NT2/D1 (cell line): ENCODE results near the gene IFNGR2.

ENCODE experiments used
- DNase-seq: peaks from one replicate; pipeline ENCODE4 v3.0.0-alpha.2; 2011; ENCODE audit warnings: low read depth, low spot score
- H3K27me3 ChIP-seq: 2 replicates; pipeline ENCODE4 v1.6.0; 2011; ENCODE audit warnings: mild to moderate bottlenecking; ENCODE audit not compliant: insufficient read length, insufficient read depth
- H3K36me3 ChIP-seq: 2 replicates; pipeline ENCODE4 v1.6.1; 2011; ENCODE audit warnings: mild to moderate bottlenecking, low read length, mixed read lengths; ENCODE audit not compliant: insufficient read depth, insufficient read length
- H3K4me1 ChIP-seq: 2 replicates; pipeline ENCODE4 v1.5.1; 2011; ENCODE audit not compliant: insufficient read depth, insufficient read length
- H3K4me3 ChIP-seq: 2 replicates; pipeline ENCODE4 v1.5.1; 2011; ENCODE audit warnings: low read depth; ENCODE audit not compliant: insufficient read length
- H3K9ac ChIP-seq: 2 replicates; pipeline ENCODE4 v1.6.0; 2011; ENCODE audit warnings: low read depth; ENCODE audit not compliant: insufficient read length
- H3K9me3 ChIP-seq: 2 replicates; pipeline ENCODE4 v1.5.1; 2011; ENCODE audit warnings: mild to moderate bottlenecking, low read length; ENCODE audit not compliant: insufficient read depth
- SUZ12 ChIP-seq: IDR thresholded peaks from 2 replicates; pipeline ENCODE4 v1.6.1; 2011; ENCODE audit not compliant: insufficient read length, insufficient read depth; ENCODE audit errors: extremely low read depth
- YY1 ChIP-seq: IDR thresholded peaks from 2 replicates; pipeline ENCODE4 v1.6.1; 2011; ENCODE audit not compliant: insufficient read length, insufficient read depth
- ZNF274 ChIP-seq: IDR thresholded peaks from 2 replicates; pipeline ENCODE4 v1.6.1; 2011; ENCODE audit warnings: mild to moderate bottlenecking, low read depth, low read length

IFNGR2 gene

GRCh38 chr21:33428669-33429068 is 25.5 kb downstream of the IFNGR2 start:
- Histone ChIP-seq H3K36me3 (peaks cover 93% of the 10 kb centered on the region), H3K9me3 (no peaks in the 10 kb centered on the region), H3K4me1 (no peaks in the 10 kb centered on the region), H3K9ac (no peak overlapping the region), H3K27me3 (no peaks in the 10 kb centered on the region), H3K4me3 (no peak overlapping the region)
- DNase-seq = no peak
- TF ChIP-seq YY1 (no peak), SUZ12 (no peak), ZNF274 (no peak)

- Histone ChIP-seq H3K9me3 (no peaks in the 10 kb centered on the region), H3K4me3 (no peak overlapping the region), H3K36me3 (peaks cover 92% of the 10 kb centered on the region), H3K4me1 (no peaks in the 10 kb centered on the region), H3K27me3 (no peaks in the 10 kb centered on the region), H3K9ac (no peak overlapping the region)
- DNase-seq = no peak
- TF ChIP-seq ZNF274 (no peak), SUZ12 (no peak), YY1 (no peak)
Observed at GRCh38 chr21:33430858-33431257, 27.6 kb downstream of the IFNGR2 start.

DNA sequence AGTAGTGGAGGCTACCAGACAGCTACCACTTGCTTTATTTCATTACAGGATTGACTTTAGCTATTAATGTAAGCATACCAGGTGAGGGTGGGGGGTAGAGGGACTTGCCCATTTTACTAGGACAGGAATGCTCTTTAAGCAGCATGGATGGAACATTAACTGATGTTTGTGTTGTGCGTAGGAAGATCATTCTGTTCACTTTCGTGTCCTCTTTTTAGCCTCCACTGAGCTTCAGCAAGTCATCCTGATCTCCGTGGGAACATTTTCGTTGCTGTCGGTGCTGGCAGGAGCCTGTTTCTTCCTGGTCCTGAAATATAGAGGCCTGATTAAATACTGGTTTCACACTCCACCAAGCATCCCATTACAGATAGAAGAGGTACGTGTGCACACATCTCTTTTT is 29.3 kb downstream of the IFNGR2 start:
- no peaks in the 10 kb centered on the region for H3K4me1 ChIP-seq

GRCh38 chr21:33433001-33433400 is 29.8 kb downstream of the IFNGR2 start:
- H3K4me1 ChIP-seq = no peaks in the 10 kb centered on the region
- peaks cover 92% of the 10 kb centered on the region for H3K36me3 ChIP-seq
- no peaks in the 10 kb centered on the region for H3K9me3 ChIP-seq

More for the DNA sequence above, 29.3 kb downstream of the IFNGR2 start:
- H3K9me3 ChIP-seq = no peaks in the 10 kb centered on the region
- no peaks in the 10 kb centered on the region for H3K27me3 ChIP-seq
- H3K36me3 ChIP-seq = peaks cover 92% of the 10 kb centered on the region
- no peak for TF ChIP-seq YY1
- no peak for TF ChIP-seq ZNF274
- TF ChIP-seq SUZ12 = no peak
- no peak overlapping the region for H3K9ac ChIP-seq
- H3K4me3 ChIP-seq = no peak overlapping the region
- no peak for DNase-seq

GRCh38 chr21:33433425-33434114 is 30.4 kb downstream of the IFNGR2 start:
- no peaks in the 10 kb centered on the region for H3K4me1 ChIP-seq
- no peaks in the 10 kb centered on the region for H3K27me3 ChIP-seq
- H3K9me3 ChIP-seq = no peaks in the 10 kb centered on the region
- peaks cover 92% of the 10 kb centered on the region for H3K36me3 ChIP-seq
- TF ChIP-seq YY1 = no peak
- no peak for DNase-seq
- H3K4me3 ChIP-seq = no peak overlapping the region
- no peak overlapping the region for H3K9ac ChIP-seq

More at GRCh38 chr21:33433001-33433400, 29.8 kb downstream of the IFNGR2 start:
- DNase-seq = no peak
- Histone ChIP-seq H3K4me3 (no peak overlapping the region), H3K27me3 (no peaks in the 10 kb centered on the region), H3K9ac (no peak overlapping the region)
- TF ChIP-seq YY1 = no peak
- TF ChIP-seq ZNF274 = no peak
- no peak for TF ChIP-seq SUZ12

DNA sequence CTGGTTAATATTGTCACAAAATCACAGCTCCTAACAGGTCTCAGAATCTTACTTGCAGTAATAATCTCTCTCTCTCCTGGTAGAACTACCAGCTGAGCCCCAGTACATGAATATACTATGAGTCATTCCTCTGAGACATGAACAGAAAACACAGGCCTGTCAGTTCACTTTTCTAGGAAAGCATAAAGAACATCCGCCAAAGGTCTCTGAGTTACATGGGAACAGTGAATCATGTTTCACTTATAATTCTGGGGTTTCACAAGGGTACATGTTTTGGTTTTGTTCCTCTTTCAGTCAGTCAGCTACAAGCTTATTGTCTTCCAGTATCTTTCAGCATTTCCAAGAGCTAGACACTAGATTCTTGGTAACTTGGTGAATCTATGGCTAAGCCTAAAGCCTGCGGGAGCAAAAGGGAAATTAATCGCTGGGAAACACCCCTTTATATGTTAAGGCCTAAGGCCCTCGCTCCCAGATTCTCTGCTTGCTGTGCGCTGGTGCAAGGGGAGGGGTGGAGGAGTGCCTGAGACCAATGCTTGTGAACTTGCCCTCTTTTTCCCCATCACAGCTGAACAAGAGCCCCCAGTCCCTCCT is 31.7 kb downstream of the IFNGR2 start:
- Histone ChIP-seq H3K4me3 (no peak overlapping the region), H3K9ac (no peak overlapping the region), H3K9me3 (no peaks in the 10 kb centered on the region), H3K36me3 (peaks cover 84% of the 10 kb centered on the region), H3K4me1 (no peaks in the 10 kb centered on the region), H3K27me3 (no peaks in the 10 kb centered on the region)
- no peak for TF ChIP-seq SUZ12
- TF ChIP-seq ZNF274 = no peak
- TF ChIP-seq YY1 = no peak
- no peak for DNase-seq

DNA sequence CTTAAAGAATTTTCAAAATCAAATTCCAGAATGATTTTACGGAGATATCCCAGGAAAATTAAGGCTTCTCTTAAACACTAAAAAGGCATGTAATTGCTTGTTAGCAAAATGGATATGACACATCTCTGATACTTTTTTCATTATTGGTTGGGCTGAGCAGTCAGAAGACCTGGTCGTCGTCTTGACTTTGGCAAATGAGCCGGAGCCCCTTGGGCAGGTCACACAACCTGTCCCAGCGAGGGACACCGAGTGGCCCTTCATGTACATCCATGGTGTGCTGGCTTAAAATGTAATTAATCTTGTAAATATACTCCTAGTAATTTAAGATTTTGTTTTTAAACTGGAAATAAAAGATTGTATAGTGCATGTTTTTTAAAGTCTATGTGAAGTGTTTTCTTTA is 33.9 kb downstream of the IFNGR2 start:
- H3K36me3 ChIP-seq = peaks cover 62% of the 10 kb centered on the region
- no peak overlapping the region for H3K9ac ChIP-seq
- H3K27me3 ChIP-seq = no peaks in the 10 kb centered on the region
- no peaks in the 10 kb centered on the region for H3K4me1 ChIP-seq
- H3K9me3 ChIP-seq = no peaks in the 10 kb centered on the region
- H3K4me3 ChIP-seq = no peak overlapping the region
- TF ChIP-seq ZNF274 (no peak), YY1 (no peak), SUZ12 (no peak)
- no peak for DNase-seq
